Neural progenitor cell (in vitro differentiated cells): ENCODE data around the gene PLXNA4.

Experiments used
- CTCF ChIP-seq: fragments of 200-600 bp; sonication (generic); IDR thresholded peaks from 2 replicates; pipeline ENCODE4 v1.5.1; 2017; ENCODE audit warnings: antibody characterized with exemption, mild to moderate bottlenecking
- EZH2 ChIP-seq: fragments of 200-600 bp; sonication (generic); IDR thresholded peaks from 2 replicates; pipeline ENCODE4 v1.6.1; 2017; ENCODE audit warnings: antibody characterized with exemption, mild to moderate bottlenecking, moderate library complexity
- EZH2phosphoT487 ChIP-seq: fragments of 200-600 bp; sonication (generic); IDR thresholded peaks from 2 replicates; pipeline ENCODE4 v1.6.1; 2017; ENCODE audit warnings: antibody characterized with exemption

GRCh38 chr7:132179080-132179430, 397.2 kb downstream of the PLXNA4 start:
- TF ChIP-seq CTCF (no peak), EZH2 (no peak), EZH2phosphoT487 (no peak)
